Measurements from ENCODE around the gene CCDC8.
"Not testable (repeated sequence)": the region's sequence is repeated elsewhere in the genome, so short reads cannot be mapped to it uniquely, and the experiment has no call there.

The CCDC8 gene

GRCh38 chr19:46428239-46429135 is 15.1 kb upstream of the CCDC8 start, which contains the start of gene PNMA8C:
TSS of gene PNMA8C (minus strand) at chr19:46428936. CDS start at chr19:46428359, 577 bp downstream.
- DNase-seq (ENCODE audit: low read depth in 2 of 2) = no peak

GRCh38 chr19:46427518-46428045 is 14.2 kb upstream of the CCDC8 start:
- no peak for DNase-seq (ENCODE audit: low read depth in 2 of 2)

GRCh38 chr19:46426506-46427162 is 13.3 kb upstream of the CCDC8 start:
- DNase-seq (ENCODE audit: low read depth in 2 of 2) = no peak

GRCh38 chr19:46426035-46426505 is 12.7 kb upstream of the CCDC8 start:
- DNase-seq (ENCODE audit: low read depth in 2 of 2) = no peak

GRCh38 chr19:46423188-46423587 is 9.8 kb upstream of the CCDC8 start:
- DNase-seq (ENCODE audit: low read depth in 2 of 2) = no peak

GRCh38 chr19:46422344-46422743 is 9.0 kb upstream of the CCDC8 start:
- no peak for DNase-seq (ENCODE audit: low read depth in 2 of 2)

GRCh38 chr19:46420056-46420455 is 6.7 kb upstream of the CCDC8 start:
- no peak for DNase-seq (ENCODE audit: low read depth in 2 of 2)

- not testable (repeated sequence) for DNase-seq (ENCODE audit: low read depth in 2 of 2)
Measured at GRCh38 chr19:46415804-46416709, 2.7 kb upstream of the CCDC8 start.

GRCh38 chr19:46414899-46415298 is 1.5 kb upstream of the CCDC8 start:
- not testable (repeated sequence) for DNase-seq (ENCODE audit: low read depth in 2 of 2)

- no peak for DNase-seq (ENCODE audit: low read depth in 2 of 2)
Measured at GRCh38 chr19:46412650-46413261, 608 bp downstream of the CCDC8 start.

GRCh38 chr19:46411925-46412649 is 1.3 kb downstream of the CCDC8 start:
- no peak for DNase-seq (ENCODE audit: low read depth in 2 of 2)

- no peak for DNase-seq (ENCODE audit: low read depth in 2 of 2)
Measured at GRCh38 chr19:46411088-46411924, 2.1 kb downstream of the CCDC8 start.

- DNase-seq (ENCODE audit: low read depth in 2 of 2) = no peak
Measured at GRCh38 chr19:46410205-46411087, 2.9 kb downstream of the CCDC8 start.

- no peak for DNase-seq (ENCODE audit: low read depth in 2 of 2)
Measured at GRCh38 chr19:46409191-46409590, 4.2 kb downstream of the CCDC8 start.

GRCh38 chr19:46408664-46409039 is 4.7 kb downstream of the CCDC8 start:
- DNase-seq (ENCODE audit: low read depth in 2 of 2) = no peak

GRCh38 chr19:46407856-46408663 is 5.3 kb downstream of the CCDC8 start:
- no peak for DNase-seq (ENCODE audit: low read depth in 2 of 2)

- DNase-seq (ENCODE audit: low read depth in 2 of 2) = no peak
Measured at GRCh38 chr19:46406976-46407375, 6.4 kb downstream of the CCDC8 start.
